ENCODE measurements around the gene YY1.
"Not testable (repeated sequence)": the region's sequence is repeated elsewhere in the genome, so short reads cannot be mapped to it uniquely, and the experiment has no call there.

The YY1 gene

GRCh38 chr14:100295376-100296105 is 56.6 kb downstream of the YY1 start:
- Histone ChIP-seq H3K36me3 (ENCODE audit: insufficient read depth, low read length) (peaks cover 37% of the 10 kb centered on the region; the same call in 1 of the 2 replicates), H2AFZ (ENCODE audit: low read length) (no peak overlapping the region), H3K9me2 (replicated peaks; ENCODE audit: low read depth, low read length) (no peaks in the 10 kb centered on the region), H3K4me3 (ENCODE audit: low read length, poor library complexity, severe bottlenecking) (no peak overlapping the region), H3K79me2 (ENCODE audit: insufficient read depth, low read length) (peaks cover 20% of the 10 kb centered on the region; the same call in 1 of the 2 replicates), H3K4me1 (ENCODE audit: insufficient read depth, low read length, poor library complexity, severe bottlenecking) (no peaks in the 10 kb centered on the region), H4K20me1 (ENCODE audit: insufficient read depth, low read length, poor library complexity, severe bottlenecking) (peaks cover 3% of the 10 kb centered on the region), H3K27me3 (ENCODE audit: insufficient read depth, low read length, poor library complexity, severe bottlenecking) (no peaks in the 10 kb centered on the region), H3K9me3 (ENCODE audit: insufficient read depth, low read depth, low read length) (no peaks in the 10 kb centered on the region), H3K4me2 (ENCODE audit: low read depth, low read length, poor library complexity, severe bottlenecking) (no peak overlapping the region), H3F3A (ENCODE audit: low read depth) (no peaks in the 10 kb centered on the region), H3K9ac (ENCODE audit: low read depth, low read length, poor library complexity, severe bottlenecking) (no peak overlapping the region)
- TF ChIP-seq EZH2phosphoT487 (IDR thresholded peaks at IDR 0.05; ENCODE audit: borderline replicate concordance) (no peak), CTCF (conservative IDR thresholded peaks at IDR 0.05; ENCODE audit: low read length) (no peak)

- H3K9me2 ChIP-seq (replicated peaks; ENCODE audit: low read depth, low read length), result no peaks in the 10 kb centered on the region
- no peaks in the 10 kb centered on the region for H3K9me3 ChIP-seq (ENCODE audit: insufficient read depth, low read depth, low read length)
- H3F3A ChIP-seq (ENCODE audit: low read depth), result no peaks in the 10 kb centered on the region
- no peak overlapping the region for H2AFZ ChIP-seq (ENCODE audit: low read length)
- no peak overlapping the region for H3K4me2 ChIP-seq (ENCODE audit: low read depth, low read length, poor library complexity, severe bottlenecking)
- no peak overlapping the region for H3K9ac ChIP-seq (ENCODE audit: low read depth, low read length, poor library complexity, severe bottlenecking)
- peaks cover 3% of the 10 kb centered on the region for H4K20me1 ChIP-seq (ENCODE audit: insufficient read depth, low read length, poor library complexity, severe bottlenecking)
- no peak overlapping the region for H3K4me3 ChIP-seq (ENCODE audit: low read length, poor library complexity, severe bottlenecking)
- TF ChIP-seq CTCF (conservative IDR thresholded peaks at IDR 0.05; ENCODE audit: low read length) (no peak), EZH2phosphoT487 (IDR thresholded peaks at IDR 0.05; ENCODE audit: borderline replicate concordance) (no peak)
- H3K79me2 ChIP-seq (ENCODE audit: insufficient read depth, low read length), result peaks cover 20% of the 10 kb centered on the region; the same call in 1 of the 2 replicates
- peaks cover 31% of the 10 kb centered on the region; the same call in 1 of the 2 replicates for H3K36me3 ChIP-seq (ENCODE audit: insufficient read depth, low read length)
- no peaks in the 10 kb centered on the region for H3K4me1 ChIP-seq (ENCODE audit: insufficient read depth, low read length, poor library complexity, severe bottlenecking)
- no peaks in the 10 kb centered on the region for H3K27me3 ChIP-seq (ENCODE audit: insufficient read depth, low read length, poor library complexity, severe bottlenecking)
Observed at GRCh38 chr14:100296106-100296651, 57.2 kb downstream of the YY1 start.

DNA sequence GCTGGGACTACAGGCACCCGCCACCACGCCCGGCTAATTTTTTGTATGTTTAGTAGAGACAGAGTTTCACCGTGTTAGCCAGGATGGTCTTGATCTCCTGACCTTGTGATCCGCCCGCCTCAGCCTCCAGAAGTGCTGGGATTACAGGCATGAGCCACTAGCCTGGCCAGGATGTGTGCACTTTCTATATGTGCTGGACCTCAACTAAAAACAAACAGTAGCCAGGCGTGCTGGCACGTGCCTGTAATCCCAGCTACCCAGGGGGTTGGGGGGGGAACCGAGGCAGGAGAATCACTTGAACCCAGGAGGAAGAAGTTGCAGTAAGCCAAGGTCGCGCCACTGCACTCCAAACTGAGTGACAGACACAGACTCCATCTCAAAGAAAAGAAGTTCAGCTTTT is 57.8 kb downstream of the YY1 start:
- not testable (repeated sequence) for H3K9ac ChIP-seq (ENCODE audit: low read depth, low read length, poor library complexity, severe bottlenecking); H3K4me2 ChIP-seq (ENCODE audit: low read depth, low read length, poor library complexity, severe bottlenecking)
- H3K36me3 ChIP-seq (ENCODE audit: insufficient read depth, low read length), result peaks cover 26% of the 10 kb centered on the region; the same call in 1 of the 2 replicates

More for the DNA sequence above, 57.8 kb downstream of the YY1 start:
- peaks cover 23% of the 10 kb centered on the region; the same call in 1 of the 2 replicates for H3K79me2 ChIP-seq (ENCODE audit: insufficient read depth, low read length)
- not testable (repeated sequence) for H3K4me1 ChIP-seq (ENCODE audit: insufficient read depth, low read length, poor library complexity, severe bottlenecking); H3F3A ChIP-seq (ENCODE audit: low read depth); H2AFZ ChIP-seq (ENCODE audit: low read length); H3K4me3 ChIP-seq (ENCODE audit: low read length, poor library complexity, severe bottlenecking); H3K9me3 ChIP-seq (ENCODE audit: insufficient read depth, low read depth, low read length); H3K9me2 ChIP-seq (replicated peaks; ENCODE audit: low read depth, low read length); H4K20me1 ChIP-seq (ENCODE audit: insufficient read depth, low read length, poor library complexity, severe bottlenecking); H3K27me3 ChIP-seq (ENCODE audit: insufficient read depth, low read length, poor library complexity, severe bottlenecking)

All from Loucy (cell line).